ENCODE data around the gene CDADC1. TPM values are rescaled to one million over a fixed set of nuclear protein-coding genes. Genes with fewer than 3 reads are reported as not detected.

CDADC1 gene
- total and polyA plus RNA-seq, 10 of the 15 experiments (the other 5 are each of a cell fraction or from before 2014, with no cell fraction given) = 2.6 to 7.3 (median 5.2) TPM

DNA sequence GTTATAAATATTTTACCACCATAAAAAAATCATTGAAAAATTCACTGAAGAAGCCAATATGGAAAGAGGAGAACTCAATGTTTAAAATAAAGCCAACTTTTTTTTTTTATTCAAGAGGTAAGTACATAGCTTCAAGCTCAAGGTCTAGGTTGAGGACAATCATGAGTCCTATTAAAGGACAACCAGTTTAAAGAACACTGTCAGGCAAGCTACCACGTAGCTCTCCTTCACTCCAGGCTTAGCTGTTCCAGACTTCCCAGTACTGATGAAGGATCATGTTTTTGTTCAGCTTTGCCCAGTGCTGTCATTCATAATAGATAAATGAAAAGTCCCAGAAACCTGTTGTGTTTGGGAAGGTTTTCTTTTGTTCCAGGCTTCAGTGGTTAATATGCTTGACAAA, 37.6 kb upstream of the CDADC1 start:
- ChIA-PET SMC1A (ENCODE audit: uncharacterized antibody, unreplicated experiment) (interaction anchor here (0.6 to 1.2 kb wide), 3 partner anchors 31 to 733 kb away, joined by 3 read pairs; no protein-coding TSS in a partner anchor), POLR2A (interaction anchor here (0.7 kb wide), 1 partner anchor 495 kb away, joined by 5 read pairs; no protein-coding TSS in a partner anchor), CTCF (interaction anchor here (0.6 to 1.1 kb wide), 2 partner anchors 117 to 1002 kb away, joined by 3 read pairs; no protein-coding TSS in a partner anchor), RAD21 (ENCODE audit: unreplicated experiment) (no interaction called here)
- intact Hi-C loops (cut with micrococcal nuclease; ENCODE audit: unreplicated experiment) (no loop called here), in situ Hi-C loops (cut with MboI) (no loop called here)
- no TSS peak for BruUV-seq (replicated peaks)
- Histone ChIP-seq H2AFZ (ENCODE audit: control insufficient read depth, low read depth, low read length) (no peak overlapping the region), H3K27me3 (replicated peaks in 1 of 2; ENCODE audit: control insufficient read depth in 2 of 2, insufficient read depth in 2 of 2, low read length in 1 of 2) (no peaks in the 10 kb centered on the region), H3K36me3 (ENCODE audit: control insufficient read depth in 2 of 2, insufficient read depth in 2 of 2, low read length in 1 of 2) (peaks cover 0 to 5% of the 10 kb centered on the region in 2 experiments; a peak in 2 of 4 replicates), H4K20me1 (ENCODE audit: control insufficient read depth, insufficient read depth) (no peaks in the 10 kb centered on the region), H3K4me2 (ENCODE audit: control insufficient read depth, insufficient read depth) (no peak overlapping the region), H3K4me3 (no peak overlapping the region), H3K9me3 (replicated peaks; ENCODE audit: control insufficient read depth, insufficient read depth, low read length) (peaks cover 2% of the 10 kb centered on the region; the same call in 1 of the 3 replicates), H3K4me1 (ENCODE audit: control insufficient read depth, insufficient read depth, low read length) (peaks cover 4% of the 10 kb centered on the region), H3K27ac (ENCODE audit: control insufficient read depth, insufficient read depth) (no peak overlapping the region), H3K79me2 (ENCODE audit: control insufficient read depth, insufficient read depth, low read length) (no peaks in the 10 kb centered on the region), H3K9ac (ENCODE audit: control insufficient read depth, insufficient read depth, low read length) (no peak overlapping the region)
- no peak for ATAC-seq
- TF ChIP-seq USF1 (IDR thresholded peaks at IDR 0.05; ENCODE audit: borderline replicate concordance, extremely low read length, insufficient read depth, low read depth, low read length) (no peak), MYB (IDR thresholded peaks at IDR 0.05; ENCODE audit: borderline replicate concordance, low read depth, low read length) (no peak), TCF12 (IDR thresholded peaks at IDR 0.05; ENCODE audit: low read depth, low read length) (no peak), HCFC1 (IDR thresholded peaks at IDR 0.05; ENCODE audit: low read length) (no peak), FOS (IDR thresholded peaks at IDR 0.05; ENCODE audit: borderline replicate concordance, extremely low read depth, insufficient read length) (no peak), CBX5 (IDR thresholded peaks at IDR 0.05; ENCODE audit: low read depth) (no peak), ESRRA (IDR thresholded peaks at IDR 0.05; ENCODE audit: low read length) (no peak), YY1 (IDR thresholded peaks at IDR 0.05; ENCODE audit: low read depth, low read length) (no peak), BACH1 (IDR thresholded peaks at IDR 0.05; ENCODE audit: borderline replicate concordance) (no peak), PKNOX1 (IDR thresholded peaks at IDR 0.05) (no peak), BCL11A (IDR thresholded peaks at IDR 0.05; ENCODE audit: low read depth, low read length) (no peak), ZBTB40 (IDR thresholded peaks at IDR 0.05; ENCODE audit: borderline replicate concordance) (no peak), BRCA1 (IDR thresholded peaks at IDR 0.05; ENCODE audit: low read depth, low read length) (no peak), TCF3 (IDR thresholded peaks at IDR 0.05; ENCODE audit: borderline replicate concordance, insufficient read depth, low read depth, low read length) (no peak), SREBF2 (IDR thresholded peaks at IDR 0.05; ENCODE audit: low read length) (no peak), CHD2 (IDR thresholded peaks at IDR 0.05; ENCODE audit: borderline replicate concordance, low read depth, low read length) (no peak)
- DNase-seq (ENCODE audit: low read depth, low spot score) = no peak
- WGBS (ENCODE audit: insufficient coverage, insufficient replicate concordance, low lambda C conversion rate, missing lambda C conversion rate) = 100% methylated on average over 1 of the region's 1 CpG
- no peak for FAIRE-seq

Measured in GM12878 (cell line).